Peyer's patch (tissue), 4 donors: Measurements from ENCODE around the gene CDH8. TPM values are rescaled to one million over a fixed set of nuclear protein-coding genes. Genes with fewer than 3 reads are reported as not detected.
"Not testable (repeated sequence)": the region's sequence is repeated elsewhere in the genome, so short reads cannot be mapped to it uniquely, and the experiment has no call there.

ENCODE experiments used
- DNase-seq, 3 donors: peaks; one replicate each; pipeline ENCODE4 v3.0.0-alpha.2; 2017 to 2019
- H3K27ac ChIP-seq, 4 donors: fragments of 200-600 bp; sonication (generic); one replicate each; pipeline ENCODE4 v1.5.1; 2016 to 2019
- H3K27me3 ChIP-seq, 2 donors: fragments of 200-600 bp; sonication (generic); one replicate each; pipeline ENCODE4 v1.5.1; 2019
- H3K36me3 ChIP-seq, 3 donors: fragments of 200-600 bp; sonication (generic); one replicate each; pipeline ENCODE4 v1.5.1; 2016 to 2019
- H3K4me1 ChIP-seq, 4 donors: fragments of 200-600 bp; sonication (generic); one replicate each; pipeline ENCODE4 v1.5.1; 2016 to 2019
- H3K4me3 ChIP-seq, 4 donors: fragments of 200-600 bp; sonication (generic); 1 replicate in 3 of 4; 2 replicates in 1 of 4; pipeline ENCODE4 v1.5.1; 2016 to 2019; ENCODE audit warnings: mild to moderate bottlenecking in 1 of 4
- H3K9me3 ChIP-seq, 4 donors: fragments of 200-600 bp; sonication (generic); one replicate each; pipeline ENCODE4 v1.5.1; 2016 to 2019; ENCODE audit warnings: mild to moderate bottlenecking in 1 of 4
- POLR2A ChIP-seq, 2 donors: fragments of 450-650 bp; IDR thresholded peaks; one replicate each; pipeline ENCODE4 v1.5.1; 2017; ENCODE audit warnings: antibody characterized with exemption in 2 of 2, mild to moderate bottlenecking in 2 of 2, moderate library complexity in 2 of 2
- total RNA-seq, 4 donors: library from RNA; depleted of rRNA; stranded (reverse); fragments of >200 nt; gene quantifications; one replicate each; pipeline ENCODE4 v1.1.0, GENCODE V29; 2016
- TF ChIP-seq, protein P1 (sequence below), 6 experiments: fragments of 450-650 bp in 4 of 6; fragments of 200-600 bp in 2 of 6; sonication (generic) in 1 of 6; IDR thresholded peaks; one replicate each; pipeline ENCODE4 v1.5.1; 2017 to 2019; ENCODE audit warnings: antibody characterized with exemption in 6 of 6, mild to moderate bottlenecking in 3 of 6, moderate library complexity in 1 of 6

Gene CDH8
- total RNA-seq, 4 donors from 2014 or later, result not detected

DNA sequence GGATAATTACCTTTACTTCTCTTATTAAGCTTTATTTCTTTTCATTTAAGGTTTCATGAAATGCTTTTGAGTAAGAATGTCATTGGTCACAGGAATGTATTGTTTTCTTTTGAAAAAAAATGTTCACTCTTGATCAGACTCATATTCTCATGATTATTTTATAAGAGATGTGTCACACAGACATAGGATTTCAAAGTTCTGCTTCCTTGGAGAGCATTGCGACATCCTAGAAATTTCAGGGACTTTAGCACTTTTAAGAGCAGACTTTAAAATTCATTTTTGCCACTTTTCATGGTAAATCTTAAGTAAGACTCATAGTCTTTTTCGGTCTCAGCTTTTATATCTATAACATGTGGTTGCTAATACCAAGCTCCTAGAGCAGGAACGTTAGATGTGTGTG is 314.7 kb downstream of the CDH8 start:
- Histone ChIP-seq H3K4me3 (no peak overlapping the region), H3K4me1 (no peaks in the 10 kb centered on the region), H3K27ac (no peak overlapping the region), H3K27me3 (no peaks in the 10 kb centered on the region), H3K9me3 (no peaks in the 10 kb centered on the region), H3K36me3 (no peaks in the 10 kb centered on the region)
- DNase-seq, result no peak
- TF ChIP-seq, protein P1, sequence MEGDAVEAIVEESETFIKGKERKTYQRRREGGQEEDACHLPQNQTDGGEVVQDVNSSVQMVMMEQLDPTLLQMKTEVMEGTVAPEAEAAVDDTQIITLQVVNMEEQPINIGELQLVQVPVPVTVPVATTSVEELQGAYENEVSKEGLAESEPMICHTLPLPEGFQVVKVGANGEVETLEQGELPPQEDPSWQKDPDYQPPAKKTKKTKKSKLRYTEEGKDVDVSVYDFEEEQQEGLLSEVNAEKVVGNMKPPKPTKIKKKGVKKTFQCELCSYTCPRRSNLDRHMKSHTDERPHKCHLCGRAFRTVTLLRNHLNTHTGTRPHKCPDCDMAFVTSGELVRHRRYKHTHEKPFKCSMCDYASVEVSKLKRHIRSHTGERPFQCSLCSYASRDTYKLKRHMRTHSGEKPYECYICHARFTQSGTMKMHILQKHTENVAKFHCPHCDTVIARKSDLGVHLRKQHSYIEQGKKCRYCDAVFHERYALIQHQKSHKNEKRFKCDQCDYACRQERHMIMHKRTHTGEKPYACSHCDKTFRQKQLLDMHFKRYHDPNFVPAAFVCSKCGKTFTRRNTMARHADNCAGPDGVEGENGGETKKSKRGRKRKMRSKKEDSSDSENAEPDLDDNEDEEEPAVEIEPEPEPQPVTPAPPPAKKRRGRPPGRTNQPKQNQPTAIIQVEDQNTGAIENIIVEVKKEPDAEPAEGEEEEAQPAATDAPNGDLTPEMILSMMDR (IDR thresholded peaks at IDR 0.05), result no peak
- TF ChIP-seq POLR2A (IDR thresholded peaks at IDR 0.05), result no peak

DNA sequence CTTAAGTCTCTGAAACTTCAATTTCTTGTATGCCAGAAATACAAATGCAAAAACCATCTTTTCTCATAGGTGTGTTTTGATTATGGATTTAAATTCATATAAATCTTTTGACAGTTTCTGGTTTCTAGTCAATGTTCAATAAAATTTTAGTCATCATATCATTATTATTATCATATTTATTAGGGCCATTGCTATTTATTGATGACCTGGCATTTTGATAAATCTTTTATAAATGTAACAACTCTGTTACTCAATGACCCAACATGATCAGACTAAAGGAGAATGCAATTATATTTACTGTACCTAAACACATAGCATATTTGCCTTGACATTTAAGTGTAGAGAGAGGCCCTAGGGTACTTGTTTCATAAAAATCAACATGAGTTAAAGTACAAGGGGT is 320.8 kb downstream of the CDH8 start:
- Histone ChIP-seq H3K4me3 (no peak overlapping the region), H3K27ac (no peak overlapping the region), H3K4me1 (no peaks in the 10 kb centered on the region), H3K27me3 (no peaks in the 10 kb centered on the region), H3K36me3 (no peaks in the 10 kb centered on the region), H3K9me3 (no peaks in the 10 kb centered on the region)
- DNase-seq, result no peak
- no peak for TF ChIP-seq POLR2A (IDR thresholded peaks at IDR 0.05)
- TF ChIP-seq, protein P1 (IDR thresholded peaks at IDR 0.05), result no peak

DNA sequence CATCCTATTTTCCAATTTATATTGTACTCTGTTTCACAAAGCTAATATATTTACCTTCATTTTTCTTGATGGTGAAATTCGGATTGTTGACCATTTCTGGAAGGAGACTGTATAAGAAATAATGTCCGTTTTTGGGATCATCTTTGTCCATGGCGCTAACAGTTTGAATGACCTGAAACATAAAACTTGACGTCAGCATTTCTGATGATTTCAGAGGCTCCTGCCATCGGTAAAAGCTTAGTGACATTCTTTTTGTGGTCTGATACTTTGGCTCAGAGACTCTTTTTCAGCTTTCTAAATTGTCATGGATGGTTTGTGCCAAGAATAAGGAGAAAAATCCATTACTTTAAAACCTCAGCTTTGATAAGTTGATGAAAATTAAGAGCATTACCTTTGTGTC is 322.5 kb downstream of the CDH8 start:
- no peak for DNase-seq
- no peaks in the 10 kb centered on the region for H3K4me1 ChIP-seq
- no peaks in the 10 kb centered on the region for H3K36me3 ChIP-seq
- H3K27me3 ChIP-seq, result no peaks in the 10 kb centered on the region
- H3K9me3 ChIP-seq, result no peaks in the 10 kb centered on the region
- H3K4me3 ChIP-seq, result no peak overlapping the region
- no peak for TF ChIP-seq POLR2A (IDR thresholded peaks at IDR 0.05)
- no peak overlapping the region for H3K27ac ChIP-seq

DNA sequence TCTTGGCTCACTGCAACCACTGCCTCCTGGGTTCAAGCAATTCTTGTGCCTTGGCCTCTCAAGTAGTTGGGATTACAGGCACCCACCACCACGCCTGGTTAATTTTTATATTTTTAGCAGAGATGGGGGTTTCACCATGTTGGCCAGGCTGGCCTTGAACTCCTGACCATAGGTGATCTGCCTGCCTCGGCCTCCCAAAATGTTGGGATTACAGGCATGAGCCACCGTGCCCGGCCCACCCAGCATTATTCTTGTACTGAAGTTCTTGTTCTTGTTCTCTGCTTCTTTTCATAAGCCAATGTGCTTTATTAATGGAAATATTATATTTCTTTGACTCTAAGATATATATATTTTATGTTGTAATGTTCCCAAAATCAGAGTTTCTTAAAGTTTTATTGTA is 336.6 kb downstream of the CDH8 start:
- not testable (repeated sequence) for H3K4me3 ChIP-seq, H3K27me3 ChIP-seq

DNA sequence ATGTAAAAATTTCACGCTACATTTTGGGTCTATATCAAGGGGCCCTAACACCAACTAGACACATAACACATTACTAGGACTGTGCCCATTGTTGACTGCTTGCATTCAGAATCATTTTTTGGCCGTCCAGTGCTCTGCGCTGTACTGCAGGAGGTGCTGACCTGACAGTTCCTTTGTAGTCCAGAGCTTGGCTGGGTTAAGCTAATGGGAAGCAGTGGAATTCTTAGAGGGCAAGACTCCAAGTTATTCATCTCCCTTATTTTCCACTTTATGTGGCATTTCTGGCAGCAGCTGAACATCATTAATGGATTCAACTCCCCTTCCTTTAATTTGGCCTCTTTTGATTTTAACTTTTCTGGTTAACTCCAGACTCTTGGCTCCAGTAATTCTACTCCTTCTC is 351.7 kb downstream of the CDH8 start:
- TF ChIP-seq POLR2A (IDR thresholded peaks at IDR 0.05), result no peak
- TF ChIP-seq, protein P1 (IDR thresholded peaks at IDR 0.05), result no peak
- Histone ChIP-seq H3K27ac (no peak overlapping the region), H3K4me1 (no peaks in the 10 kb centered on the region), H3K4me3 (no peak overlapping the region), H3K9me3 (no peaks in the 10 kb centered on the region), H3K27me3 (no peaks in the 10 kb centered on the region), H3K36me3 (no peaks in the 10 kb centered on the region)
- DNase-seq, result no peak

More for the DNA sequence above, 336.6 kb downstream of the CDH8 start:
- H3K4me1 ChIP-seq, H3K27ac ChIP-seq, DNase-seq, H3K36me3 ChIP-seq, H3K9me3 ChIP-seq: not testable (repeated sequence)

DNA sequence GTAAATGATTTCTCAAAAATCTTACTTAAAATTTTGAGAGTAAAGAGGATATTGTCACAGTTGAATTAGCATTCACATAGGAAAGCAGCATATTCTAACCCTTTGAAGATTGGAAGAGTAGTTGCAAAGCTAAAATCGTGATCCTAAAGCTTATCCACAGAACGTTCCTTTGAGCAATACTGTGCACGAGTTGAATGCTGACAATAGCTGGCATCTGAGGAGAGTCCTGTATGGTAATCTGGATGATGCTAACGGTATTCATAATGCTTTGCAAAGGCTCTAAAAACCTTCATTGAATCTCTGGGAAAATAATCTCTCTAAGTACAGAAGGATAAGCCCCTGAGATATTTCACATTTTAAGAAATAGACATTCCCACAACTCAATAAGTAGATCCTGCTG is 354.6 kb downstream of the CDH8 start:
- no peak overlapping the region for H3K4me3 ChIP-seq
- no peak overlapping the region for H3K27ac ChIP-seq
- DNase-seq, result no peak
- H3K36me3 ChIP-seq, result no peaks in the 10 kb centered on the region
- H3K9me3 ChIP-seq, result peaks cover 0 to 3% (median 0%) of the 10 kb centered on the region in 4 donors
- H3K27me3 ChIP-seq, result no peaks in the 10 kb centered on the region
- H3K4me1 ChIP-seq, result no peaks in the 10 kb centered on the region
- TF ChIP-seq, protein P1 (IDR thresholded peaks at IDR 0.05), result no peak
- TF ChIP-seq POLR2A (IDR thresholded peaks at IDR 0.05), result no peak

DNA sequence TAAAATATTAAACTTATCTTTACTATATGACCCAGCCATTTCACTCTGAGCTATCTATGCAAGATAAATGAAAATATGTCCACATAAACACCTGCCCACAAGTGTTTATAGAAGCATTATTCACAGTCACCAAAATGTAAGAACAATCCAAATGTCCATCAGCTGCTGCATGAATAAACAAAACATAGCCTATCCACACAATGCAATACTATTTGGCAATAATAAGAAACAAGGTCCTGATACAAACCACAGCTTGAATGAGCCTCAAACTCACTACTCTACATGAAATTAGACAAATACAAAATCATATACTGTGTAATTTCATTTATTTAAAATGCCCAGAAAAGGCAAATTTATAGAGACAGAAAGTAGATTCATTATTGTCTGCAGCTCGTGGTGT is 355.1 kb downstream of the CDH8 start:
- Histone ChIP-seq H3K36me3 (no peaks in the 10 kb centered on the region), H3K27me3 (no peaks in the 10 kb centered on the region), H3K9me3 (peaks cover 0 to 3% (median 0%) of the 10 kb centered on the region in 4 donors), H3K4me1 (no peaks in the 10 kb centered on the region), H3K4me3 (no peak overlapping the region), H3K27ac (no peak overlapping the region)
- DNase-seq, result no peak
- TF ChIP-seq, protein P1 (IDR thresholded peaks at IDR 0.05), result no peak
- no peak for TF ChIP-seq POLR2A (IDR thresholded peaks at IDR 0.05)
